GM19468 (cell line): ENCODE data around the gene CLCN7.

Experiments
- ATAC-seq: cut with Tn5 transposase; IDR thresholded peaks from one replicate; pipeline ENCODE4 v1.9.1; 2021; ENCODE audit warnings: mild to moderate bottlenecking, moderate library complexity, moderate number of reproducible peaks; ENCODE audit not compliant: unreplicated experiment; ENCODE audit errors: extremely low read depth

The CLCN7 gene

DNA sequence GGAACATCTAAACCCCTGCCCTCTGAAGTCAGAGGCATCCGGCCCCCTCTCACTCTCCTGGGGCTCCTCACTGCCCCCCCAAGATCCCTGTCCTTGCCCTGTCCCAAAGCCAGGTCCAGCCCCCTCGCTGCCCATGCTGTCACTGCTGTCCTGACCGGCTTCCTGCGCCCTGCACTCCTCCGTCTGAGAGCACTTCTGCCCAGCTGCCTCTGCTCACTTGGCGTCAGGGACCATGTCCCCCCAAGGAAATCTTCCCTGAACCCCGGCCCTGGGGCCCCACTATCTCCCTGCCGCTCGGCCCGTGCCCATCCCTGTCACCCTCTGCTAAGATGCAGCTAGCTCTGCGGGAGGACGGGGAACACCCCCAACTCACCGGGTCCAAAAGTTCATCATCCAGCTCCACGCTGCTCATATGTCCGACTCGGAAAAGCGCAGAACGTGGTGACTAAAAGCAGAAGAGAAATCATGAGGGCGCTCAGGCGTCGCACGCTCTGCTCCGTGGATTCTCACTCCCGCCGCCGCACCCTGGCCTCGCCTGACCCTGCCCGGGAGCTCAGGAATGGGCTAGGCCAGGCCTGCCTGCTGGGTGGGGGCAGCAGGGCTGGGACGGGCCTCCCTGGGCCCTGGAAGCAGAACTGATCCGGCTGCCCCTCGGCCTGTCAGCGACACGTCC lies 9.8 kb downstream of the CLCN7 start:
- no peak for ATAC-seq

DNA sequence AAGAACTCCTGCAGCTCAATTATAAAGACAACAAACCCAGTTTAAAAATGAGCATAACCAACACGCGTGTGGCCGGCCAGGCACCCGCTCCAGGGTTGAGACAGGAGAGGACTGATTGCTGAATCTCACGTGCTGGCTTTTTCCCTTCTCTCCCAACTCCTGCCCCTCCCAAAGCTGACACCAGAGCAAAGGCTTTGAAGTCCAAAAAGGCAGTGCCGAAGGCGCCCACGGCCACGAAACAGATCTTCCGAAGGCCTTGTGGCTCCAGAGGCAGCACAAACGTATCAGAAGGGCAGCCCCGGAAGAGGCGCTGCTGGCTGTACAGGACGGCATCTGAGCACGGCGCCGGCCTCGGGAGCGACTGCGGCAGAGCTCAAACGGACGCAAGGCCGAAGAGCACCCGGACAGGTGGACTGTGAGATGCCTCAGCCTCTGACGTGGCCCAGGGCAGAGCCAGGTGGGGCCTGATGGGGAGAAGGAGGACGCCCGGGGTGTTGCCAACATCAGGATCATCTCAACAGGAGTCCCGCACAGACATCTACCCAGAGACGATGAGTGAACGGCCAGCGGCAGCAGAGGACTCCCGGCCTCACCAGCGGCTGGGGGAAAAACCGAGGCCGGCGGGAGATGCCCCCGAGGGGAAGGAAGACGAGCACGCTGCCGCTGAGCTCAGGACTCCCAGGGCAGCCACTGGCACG lies 10.5 kb downstream of the CLCN7 start:
- no peak for ATAC-seq

DNA sequence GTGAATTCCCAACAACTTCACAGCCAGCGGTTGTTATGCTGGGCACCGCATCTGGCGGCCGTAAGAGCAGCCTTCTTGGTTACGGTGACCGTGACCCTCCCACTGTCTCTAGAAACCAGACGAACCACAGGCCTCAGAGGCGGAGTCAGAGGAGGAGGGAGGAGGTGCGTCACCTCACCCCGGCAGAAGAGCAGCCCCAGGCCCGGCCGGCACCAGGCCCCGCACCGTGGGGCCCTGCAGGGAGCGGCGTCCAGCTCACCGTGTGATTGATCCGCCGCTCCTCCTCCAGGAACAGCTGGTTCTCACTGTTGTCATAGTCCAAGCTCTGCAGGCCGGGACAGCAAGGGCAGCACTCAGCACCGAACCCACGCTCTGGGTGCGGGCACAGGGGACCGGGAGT lies 13.7 kb downstream of the CLCN7 start:
- no peak for ATAC-seq

DNA sequence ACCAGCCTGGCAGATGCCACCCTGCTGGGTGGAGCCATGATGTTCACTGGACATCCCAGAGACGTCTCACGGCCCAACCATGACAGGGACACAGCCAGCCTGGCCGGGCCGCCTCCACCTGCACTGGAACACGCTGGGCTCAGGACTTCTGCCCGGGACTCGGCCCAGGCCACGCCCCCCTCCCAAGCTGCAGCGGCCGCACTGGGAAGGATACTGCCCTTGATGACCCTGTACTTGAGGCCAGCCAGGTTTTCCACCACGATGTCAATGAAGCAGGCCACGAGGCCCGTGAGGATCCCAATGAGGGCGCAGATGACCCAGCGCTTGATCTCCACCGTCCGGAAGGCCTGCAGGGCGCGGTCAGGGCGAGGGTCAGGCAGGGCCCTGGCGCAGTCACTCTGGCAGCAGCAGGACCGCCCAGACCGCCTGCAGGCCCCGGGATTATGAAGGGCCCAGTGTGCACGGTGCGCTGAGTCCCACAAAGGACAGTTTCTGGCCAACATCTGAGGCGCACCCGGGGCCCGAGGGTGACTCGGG lies 14.2 kb downstream of the CLCN7 start:
- no peak for ATAC-seq

DNA sequence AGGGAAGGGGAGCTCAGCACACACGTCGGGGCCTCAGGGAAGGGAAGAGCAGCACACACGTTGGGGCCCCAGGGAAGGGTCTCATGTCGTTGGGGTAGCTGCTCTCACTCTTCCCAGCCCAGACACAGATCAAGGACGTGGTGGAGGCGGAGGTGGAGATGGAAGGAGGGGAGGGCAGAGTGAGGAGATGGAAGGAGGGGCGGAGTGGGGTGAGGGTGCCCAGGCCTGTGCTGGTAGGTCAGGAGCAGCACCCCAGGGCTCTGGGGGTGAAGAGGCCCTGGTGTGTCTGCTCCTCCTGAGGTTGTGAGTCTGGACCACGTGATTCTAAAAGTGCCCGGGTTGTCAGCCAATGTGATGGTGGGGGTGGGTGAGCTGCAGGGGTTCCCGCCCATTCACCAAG lies 14.9 kb downstream of the CLCN7 start:
- ATAC-seq, result no peak

DNA sequence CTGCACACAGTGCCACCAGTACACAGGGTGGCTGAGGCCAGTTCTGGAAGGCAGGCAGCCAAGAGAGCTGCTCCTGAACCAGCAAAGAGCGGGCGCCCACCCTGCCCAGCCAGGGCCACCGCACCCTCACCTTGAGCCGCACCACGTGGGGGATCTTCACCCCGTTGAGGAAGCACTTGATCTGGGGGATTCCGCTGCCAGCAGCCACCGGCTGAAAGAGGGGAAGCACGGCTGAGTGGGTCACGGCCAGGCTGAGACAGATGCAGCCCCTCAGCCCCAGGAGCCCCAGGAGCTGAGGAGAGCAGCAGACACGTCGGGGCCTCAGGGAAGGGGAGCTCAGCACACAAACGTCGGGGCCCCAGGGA lies 15.9 kb downstream of the CLCN7 start:
- ATAC-seq, result no peak

DNA sequence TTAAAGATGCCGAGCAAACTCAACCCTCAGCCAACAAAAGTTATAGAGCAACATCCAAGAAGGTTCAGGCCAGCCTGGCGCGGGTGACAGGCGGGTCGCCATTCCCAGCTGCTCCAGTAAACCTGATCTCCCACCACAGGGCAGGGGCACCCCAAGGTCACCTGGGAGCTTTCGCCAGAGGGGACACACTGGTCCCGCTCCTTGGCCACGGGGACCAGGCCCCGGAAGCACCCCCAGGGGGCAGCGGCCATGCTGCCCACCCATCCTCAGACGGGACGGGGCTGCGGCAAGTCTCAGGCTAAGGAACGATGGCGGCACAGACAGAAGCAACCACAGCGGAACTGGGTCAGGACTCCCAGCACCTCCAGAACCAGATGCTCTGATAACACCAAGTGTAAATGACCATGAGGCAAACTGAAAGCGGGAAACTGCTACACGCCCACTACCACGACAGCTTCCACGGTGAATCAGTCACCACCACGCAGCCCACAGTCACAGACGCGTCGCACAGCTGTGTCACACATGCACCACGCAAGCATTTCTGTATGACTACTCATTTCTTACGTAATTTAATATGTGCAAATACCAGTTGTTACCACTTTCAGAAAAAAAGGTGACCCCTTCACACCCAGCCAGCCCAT lies 16.4 kb downstream of the CLCN7 start:
- no peak for ATAC-seq

DNA sequence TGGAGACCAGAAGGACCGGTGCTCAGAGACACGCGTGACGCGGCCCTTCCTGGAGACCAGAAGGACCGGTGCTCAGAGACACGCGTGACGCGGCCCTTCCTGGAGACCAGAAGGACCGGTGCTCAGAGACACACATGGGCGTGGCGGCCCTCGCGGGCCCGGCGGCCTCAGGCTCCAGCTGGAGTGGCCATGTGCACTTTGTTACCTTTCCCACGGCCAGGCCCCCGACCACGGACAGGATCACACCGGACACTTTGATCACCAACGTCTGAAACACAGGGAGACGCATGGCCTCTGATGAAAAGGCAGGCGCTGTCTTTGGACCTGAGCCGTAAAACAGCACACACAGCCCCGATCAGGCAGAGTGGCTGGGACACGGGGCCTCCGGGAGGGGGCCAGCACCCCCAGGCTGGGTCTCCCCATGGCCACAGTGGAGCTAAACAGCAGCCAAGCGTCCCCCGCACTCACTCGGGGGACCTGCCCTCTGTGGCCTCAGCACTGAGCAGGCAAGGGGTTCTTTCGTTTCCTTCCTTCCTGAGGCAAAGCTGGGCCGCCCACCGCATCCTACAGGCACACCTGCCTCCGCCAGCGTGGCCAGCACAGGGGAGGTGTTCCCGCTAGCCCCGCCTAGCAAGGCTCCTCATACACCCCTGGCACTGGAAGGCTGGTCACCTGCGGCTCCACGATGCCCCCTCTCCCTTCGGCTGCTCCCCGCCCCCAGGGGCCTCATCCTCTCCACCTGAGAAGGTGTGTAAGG lies 17.2 kb downstream of the CLCN7 start:
- ATAC-seq, result no peak

DNA sequence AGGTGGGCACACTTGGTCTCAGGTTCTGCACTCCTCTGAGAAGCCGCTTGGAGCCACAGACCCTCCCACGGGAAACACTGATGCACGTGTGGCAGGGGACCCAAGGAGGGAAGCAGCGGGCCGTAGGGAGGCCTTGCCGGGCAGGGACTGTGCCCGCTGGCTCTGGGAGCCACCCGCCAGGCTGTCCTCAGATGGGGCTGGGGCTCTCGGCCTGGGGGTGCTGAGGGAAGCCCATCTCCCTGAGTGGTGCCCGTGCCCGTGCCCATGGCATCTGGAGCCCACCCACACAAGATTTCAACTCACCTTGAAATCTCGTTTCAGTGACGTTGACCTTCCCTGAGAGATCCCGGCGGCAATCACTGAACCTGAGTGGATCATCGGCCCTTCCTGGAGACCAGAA lies 17.9 kb downstream of the CLCN7 start:
- no peak for ATAC-seq

DNA sequence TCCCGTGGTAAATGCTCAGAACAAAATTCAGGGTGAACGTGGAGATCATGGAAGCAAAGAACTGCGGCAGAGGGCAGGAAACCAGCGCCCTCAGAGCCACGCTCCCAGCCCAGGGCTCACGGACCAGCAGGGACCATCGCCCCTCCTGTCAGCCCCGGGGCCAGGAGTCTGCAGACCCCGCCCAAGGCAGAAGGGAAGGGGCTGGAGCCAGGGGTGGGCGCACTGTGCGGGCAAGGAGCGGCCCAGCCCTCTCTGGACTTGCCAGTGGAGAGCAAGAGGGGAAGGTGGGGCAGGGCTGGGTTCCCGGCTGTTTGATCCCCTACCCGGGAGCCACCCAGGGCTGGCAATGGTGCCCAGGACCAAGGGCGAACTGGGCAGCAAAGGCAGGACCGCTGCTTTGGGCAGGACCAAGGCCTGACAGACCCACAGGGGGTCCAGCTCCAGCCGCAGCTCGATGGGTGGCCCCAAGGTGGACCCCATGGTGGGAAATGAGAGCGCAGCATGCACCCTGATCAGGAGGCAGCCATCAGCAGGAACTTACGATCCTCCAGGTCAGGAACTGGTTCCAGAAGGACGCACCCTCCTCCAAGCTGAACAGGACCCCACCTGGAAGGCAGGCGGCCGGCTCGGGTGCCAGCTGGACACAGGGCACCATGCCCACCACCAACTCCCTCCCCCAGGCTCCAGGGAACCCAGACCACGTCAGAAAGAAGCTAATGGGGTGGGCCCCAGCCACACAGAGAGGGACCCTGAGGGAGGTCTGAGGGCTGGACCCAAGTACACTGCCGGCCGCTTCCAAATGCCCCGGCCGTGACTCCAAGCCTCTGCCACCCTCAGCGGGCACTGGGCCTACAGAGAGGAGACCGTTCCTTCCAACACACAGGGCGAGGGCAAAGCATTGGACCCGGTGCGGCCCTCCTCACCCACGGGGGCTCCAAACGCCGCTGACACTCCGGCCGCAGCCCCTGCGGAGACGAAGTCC lies 19.3 kb downstream of the CLCN7 start:
- no peak for ATAC-seq

DNA sequence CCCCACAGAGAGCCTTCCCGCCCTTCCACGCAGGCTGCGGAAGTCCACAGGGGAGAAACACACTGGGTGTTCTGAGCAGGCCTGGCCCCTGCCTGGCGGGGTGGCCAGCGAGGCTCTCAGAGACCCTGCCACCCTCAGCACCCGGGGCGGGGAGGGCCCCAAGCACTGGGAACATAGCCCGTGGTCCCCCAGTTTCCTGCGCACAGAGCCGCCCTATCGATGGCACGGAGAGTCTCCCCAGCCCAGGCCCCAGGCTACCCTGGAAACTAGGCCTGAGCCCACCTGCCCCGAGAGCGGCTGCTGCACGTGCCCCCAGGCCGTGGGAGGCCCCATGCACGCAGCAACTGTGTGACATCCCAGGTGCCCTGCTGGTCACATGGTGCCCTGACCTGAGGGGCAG lies 20.3 kb downstream of the CLCN7 start:
- ATAC-seq, result no peak

DNA sequence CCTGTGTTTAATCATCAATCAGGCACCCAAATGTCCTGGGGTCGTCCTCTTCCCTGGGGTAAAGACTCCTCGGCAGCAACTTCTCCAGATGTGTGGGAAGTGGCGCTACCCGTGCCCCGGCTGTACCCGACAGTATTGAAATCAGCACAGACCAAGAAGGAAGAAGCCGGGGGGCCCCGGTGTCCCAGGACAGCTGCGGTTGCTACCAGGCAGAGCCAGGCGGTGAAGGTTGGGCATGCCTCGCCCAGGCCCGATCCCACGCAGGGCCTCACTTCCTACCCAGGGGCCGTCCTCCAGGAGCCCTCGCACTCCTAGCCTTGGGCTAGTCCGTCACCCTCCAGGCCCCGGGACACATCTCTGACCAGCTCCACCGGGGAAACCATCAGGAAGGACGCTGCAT lies 21.5 kb downstream of the CLCN7 start:
- no peak for ATAC-seq

DNA sequence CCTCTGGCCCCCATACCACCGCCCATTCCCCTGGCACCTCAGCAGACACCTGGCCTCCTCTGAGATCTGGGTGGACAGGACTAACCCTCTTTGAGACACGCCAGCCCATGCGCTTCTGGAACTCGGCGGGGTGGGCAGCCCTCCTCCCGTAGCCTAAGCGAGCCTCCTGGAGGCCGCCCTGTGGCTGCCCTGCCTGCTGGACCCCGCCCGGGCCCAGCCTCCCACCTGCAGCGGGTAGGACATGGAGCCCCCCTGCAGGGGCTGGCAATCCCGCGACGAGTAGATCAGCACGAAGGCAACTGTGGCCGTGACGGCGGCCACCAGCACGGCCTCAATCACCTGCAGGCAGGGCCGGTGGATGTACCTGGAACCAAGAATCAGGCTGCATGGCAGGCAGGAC lies 22.3 kb downstream of the CLCN7 start:
- no peak for ATAC-seq

DNA sequence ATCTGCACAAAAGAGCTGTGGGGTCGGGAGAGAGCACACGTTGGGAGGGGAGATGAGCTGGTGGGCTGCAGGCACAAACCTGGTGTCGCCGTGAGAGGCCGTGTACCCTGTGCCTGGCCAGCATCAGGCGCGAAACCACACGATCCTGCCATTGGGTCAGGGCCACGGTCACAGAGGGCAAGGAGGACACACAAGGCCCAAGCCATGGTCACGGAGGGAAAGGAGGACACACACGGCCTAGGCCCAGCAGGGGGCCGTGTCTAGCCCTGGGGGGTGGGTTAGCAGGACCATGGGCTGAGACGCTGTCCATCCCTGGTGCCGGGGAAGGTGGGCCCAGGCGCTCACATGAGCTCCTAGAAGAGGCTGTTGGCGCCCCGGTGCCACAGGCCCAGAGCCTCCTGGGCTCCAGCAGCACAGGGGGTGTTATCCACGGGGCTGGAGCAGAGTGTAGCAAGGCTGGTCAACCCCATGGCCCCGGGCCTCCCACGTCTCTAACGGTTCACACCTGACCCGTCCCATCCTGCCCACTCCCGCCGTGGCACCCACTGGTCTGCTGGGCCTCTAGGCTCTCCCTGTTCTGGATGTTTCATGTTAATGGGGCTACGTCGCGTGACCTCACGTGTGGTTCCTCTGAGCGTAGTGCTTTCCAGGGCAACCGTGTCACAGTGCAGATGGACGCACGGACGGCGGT lies 23.0 kb downstream of the CLCN7 start:
- no peak for ATAC-seq

DNA sequence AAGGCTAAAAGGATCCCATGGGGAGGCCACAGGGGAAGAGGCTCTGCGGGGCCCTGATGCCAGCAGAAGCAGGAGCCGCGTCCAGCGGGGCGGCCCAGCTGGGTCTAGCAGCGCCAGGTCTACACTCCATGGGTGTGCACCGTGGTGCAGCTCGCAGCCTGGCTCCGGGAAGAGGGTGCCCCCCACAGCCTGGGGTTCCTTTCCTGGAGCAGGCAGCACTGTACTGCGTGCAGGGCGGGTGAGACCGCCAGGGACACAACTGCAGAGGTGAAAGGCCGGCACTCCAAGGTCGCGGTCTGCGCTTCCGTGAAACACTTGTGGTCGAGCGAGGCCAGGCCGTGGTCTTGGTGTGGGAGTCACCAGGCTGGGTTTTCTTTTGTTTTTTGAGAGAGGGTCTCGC lies 24.0 kb downstream of the CLCN7 start:
- no peak for ATAC-seq

DNA sequence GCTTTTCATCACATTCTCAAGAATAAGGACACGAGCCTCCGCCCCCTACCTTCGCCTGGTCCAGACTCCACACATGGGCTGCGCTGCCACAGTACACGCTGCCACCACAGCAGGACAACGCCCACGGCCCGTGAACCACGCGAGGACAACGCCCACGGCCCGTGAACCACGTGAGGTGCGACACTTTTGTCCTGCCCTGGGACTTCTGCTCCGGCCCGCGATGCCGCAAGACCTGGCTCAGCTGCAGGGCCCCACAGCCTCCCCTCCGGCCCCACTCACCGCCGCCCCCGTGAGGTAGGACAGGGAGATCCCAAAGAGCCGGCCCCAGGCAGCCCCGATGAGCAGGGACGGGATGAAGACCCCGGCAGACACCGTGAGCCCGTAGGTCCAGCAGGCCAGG lies 24.6 kb downstream of the CLCN7 start:
- no peak for ATAC-seq

DNA sequence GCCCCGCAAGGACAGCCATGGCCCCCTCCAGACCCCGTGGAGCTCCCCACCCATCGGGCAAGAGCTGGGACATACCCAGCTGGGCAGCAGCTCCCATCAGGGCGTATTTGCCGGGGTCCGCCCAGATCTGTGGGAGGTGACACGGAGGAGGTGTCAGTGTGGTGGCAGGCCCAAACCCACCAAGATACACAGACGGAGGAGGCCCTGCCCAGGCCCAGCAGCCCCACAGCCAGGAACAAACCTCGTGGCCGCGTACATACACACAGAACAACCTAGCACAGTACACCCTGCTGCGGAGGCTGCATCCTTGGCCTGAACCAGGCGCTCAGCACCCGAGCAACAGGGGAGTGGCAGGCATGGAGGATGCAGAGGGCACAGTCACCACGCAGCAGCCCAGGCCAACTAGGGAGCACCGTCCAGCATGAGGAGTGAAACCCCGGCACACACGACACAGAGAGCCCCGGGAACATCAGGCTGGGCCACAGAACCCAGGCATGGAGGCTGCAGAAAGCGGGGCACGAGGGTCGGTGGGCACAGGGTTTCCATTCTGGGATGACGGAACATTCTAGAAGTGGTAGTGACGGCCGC lies 25.5 kb downstream of the CLCN7 start:
- no peak for ATAC-seq

DNA sequence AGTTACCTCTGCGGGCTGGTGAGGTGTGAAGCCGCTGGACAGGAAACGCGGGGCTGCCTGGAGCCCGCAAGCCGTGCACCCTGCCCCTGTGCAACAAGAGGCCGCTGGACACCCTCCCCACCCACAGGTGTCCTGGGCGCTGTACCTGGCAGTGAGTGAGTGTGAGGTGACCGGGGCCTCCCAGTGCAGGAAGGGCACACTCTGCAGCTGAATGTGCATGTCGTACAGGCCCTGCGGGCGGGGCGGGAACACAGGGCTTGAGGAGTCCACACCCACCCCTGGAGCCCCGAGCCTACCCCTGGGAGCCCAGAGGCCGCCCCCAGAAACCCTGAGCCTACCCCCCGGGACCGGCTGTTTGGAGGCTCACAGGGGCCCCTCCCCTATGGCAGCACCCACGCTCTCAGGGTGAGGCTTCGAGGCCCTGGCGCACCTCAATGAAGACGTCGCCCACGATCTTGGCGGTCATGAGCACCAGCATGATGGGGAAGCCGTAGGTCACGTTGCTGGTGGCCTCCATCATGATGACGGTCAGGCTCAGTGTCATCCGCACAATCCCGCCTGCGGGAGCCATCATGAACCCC lies 26.2 kb downstream of the CLCN7 start:
- no peak for ATAC-seq
